ENCODE data around the gene EZR. TPM values are rescaled to one million over a fixed set of nuclear protein-coding genes. Genes with fewer than 3 reads are reported as not detected.
A peak's percentile ranks its signal among the peaks of the same experiment; 100 is the strongest.

Gene EZR
- total RNA-seq, 1 donor = 89.4 TPM

- Histone ChIP-seq H3K27ac (ENCODE audit: low read depth, low read length) (no peak overlapping the region), H4K20me1 (ENCODE audit: insufficient read depth, low read length) (no peaks in the 10 kb centered on the region), H3K9me3 (ENCODE audit: low read depth, low read length) (no peaks in the 10 kb centered on the region), H3K27me3 (ENCODE audit: insufficient read depth, low read length) (no peaks in the 10 kb centered on the region), H3K4me3 (ENCODE audit: insufficient read depth, low read length) (no peak overlapping the region), H3K4me2 (ENCODE audit: insufficient read depth, low read length) (no peak overlapping the region), H2AFZ (ENCODE audit: low read length) (no peak overlapping the region), H3K4me1 (ENCODE audit: insufficient read depth, low read length) (peaks cover 3% of the 10 kb centered on the region), H3K79me2 (ENCODE audit: insufficient read depth, low read length) (no peaks in the 10 kb centered on the region), H3K36me3 (ENCODE audit: insufficient read depth, low read length) (peaks cover 39% of the 10 kb centered on the region)
- TF ChIP-seq CTCF (IDR thresholded peaks at IDR 0.05; ENCODE audit: extremely low read depth, low read depth, low read length) = no peak
- DNase-seq (ENCODE audit: insufficient read length, low spot score, missing footprints) = peak; percentile 58
These were observed 55.6 kb downstream of the EZR start for GRCh38 chr6:158763434-158764182.

DNA sequence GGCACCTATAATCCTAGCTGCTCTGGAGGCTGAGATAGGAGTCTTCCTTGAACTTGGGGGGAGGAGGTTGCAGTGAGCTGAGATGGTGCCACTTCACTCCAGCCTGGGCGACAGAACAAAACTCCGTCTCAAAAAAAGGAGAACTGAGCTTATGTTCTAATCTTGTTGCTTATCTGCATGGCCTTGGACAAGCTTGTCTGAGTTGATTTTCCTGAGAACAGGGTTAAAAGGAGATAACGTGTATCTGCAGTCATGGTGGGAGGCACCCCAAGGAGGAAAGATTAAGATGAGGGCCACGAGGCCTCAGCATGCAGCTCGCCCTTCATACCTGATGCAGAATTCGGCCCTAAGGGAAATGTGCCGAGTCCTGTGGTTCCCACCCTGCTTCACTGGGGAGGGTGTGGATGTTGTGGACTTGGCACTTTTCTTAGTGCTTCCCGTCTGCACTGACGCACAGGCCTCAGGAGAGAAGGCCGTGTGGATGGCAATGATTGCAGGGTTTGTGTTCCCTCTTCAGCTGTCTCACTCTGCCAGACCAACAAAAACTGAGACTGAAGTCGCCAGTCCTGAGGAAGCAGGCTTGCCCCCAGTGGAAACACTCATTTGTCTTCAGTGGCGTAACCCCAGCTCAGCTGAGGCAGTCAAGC is 56.3 kb downstream of the EZR start:
- H3K79me2 ChIP-seq (ENCODE audit: insufficient read depth, low read length) = no peaks in the 10 kb centered on the region
- peaks cover 3% of the 10 kb centered on the region for H3K4me1 ChIP-seq (ENCODE audit: insufficient read depth, low read length)
- TF ChIP-seq CTCF (IDR thresholded peaks at IDR 0.05; ENCODE audit: extremely low read depth, low read depth, low read length) = no peak
- H4K20me1 ChIP-seq (ENCODE audit: insufficient read depth, low read length) = no peaks in the 10 kb centered on the region
- no peak overlapping the region for H3K4me2 ChIP-seq (ENCODE audit: insufficient read depth, low read length)
- no peaks in the 10 kb centered on the region for H3K27me3 ChIP-seq (ENCODE audit: insufficient read depth, low read length)
- H3K36me3 ChIP-seq (ENCODE audit: insufficient read depth, low read length) = peaks cover 32% of the 10 kb centered on the region
- H3K9me3 ChIP-seq (ENCODE audit: low read depth, low read length) = no peaks in the 10 kb centered on the region
- no peak overlapping the region for H3K27ac ChIP-seq (ENCODE audit: low read depth, low read length)
- no peak overlapping the region for H2AFZ ChIP-seq (ENCODE audit: low read length)
- H3K4me3 ChIP-seq (ENCODE audit: insufficient read depth, low read length) = no peak overlapping the region
- DNase-seq (ENCODE audit: insufficient read length, low spot score, missing footprints) = peak; percentile 66

DNA sequence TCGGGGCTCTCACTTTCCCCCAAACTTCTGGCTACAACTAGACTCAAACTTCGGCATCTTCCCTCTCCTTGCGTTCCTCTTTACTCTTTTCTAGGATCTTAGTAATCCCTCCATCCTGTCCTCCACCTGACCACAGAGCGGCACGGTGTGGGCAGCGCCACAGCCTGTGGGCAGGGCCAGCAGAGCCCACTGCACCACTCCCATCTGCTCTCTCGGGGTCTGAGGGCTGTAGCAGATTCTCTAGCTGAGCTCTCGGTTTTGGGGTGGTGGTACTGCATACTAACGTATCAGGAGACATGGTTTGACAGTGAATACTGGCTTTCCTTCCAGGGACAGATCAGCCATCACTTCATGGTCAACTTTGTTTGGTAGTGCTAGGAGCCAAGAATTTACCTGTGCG is 57.4 kb downstream of the EZR start:
- Histone ChIP-seq H4K20me1 (ENCODE audit: insufficient read depth, low read length) (no peaks in the 10 kb centered on the region), H3K27ac (ENCODE audit: low read depth, low read length) (no peak overlapping the region)
- TF ChIP-seq CTCF (IDR thresholded peaks at IDR 0.05; ENCODE audit: extremely low read depth, low read depth, low read length) = no peak

GRCh38 chr6:158760618-158761250 is 58.4 kb downstream of the EZR start:
- DNase-seq (ENCODE audit: insufficient read length, low spot score, missing footprints) = peak; percentile 65
- Histone ChIP-seq H2AFZ (ENCODE audit: low read length) (no peak overlapping the region), H3K79me2 (ENCODE audit: insufficient read depth, low read length) (no peaks in the 10 kb centered on the region), H3K27ac (ENCODE audit: low read depth, low read length) (no peak overlapping the region), H3K9me3 (ENCODE audit: low read depth, low read length) (no peaks in the 10 kb centered on the region), H3K4me3 (ENCODE audit: insufficient read depth, low read length) (no peak overlapping the region), H3K27me3 (ENCODE audit: insufficient read depth, low read length) (no peaks in the 10 kb centered on the region), H3K36me3 (ENCODE audit: insufficient read depth, low read length) (peaks cover 12% of the 10 kb centered on the region), H4K20me1 (ENCODE audit: insufficient read depth, low read length) (no peaks in the 10 kb centered on the region), H3K4me1 (ENCODE audit: insufficient read depth, low read length) (peaks cover 3% of the 10 kb centered on the region), H3K4me2 (ENCODE audit: insufficient read depth, low read length) (no peak overlapping the region)
- TF ChIP-seq CTCF (IDR thresholded peaks at IDR 0.05; ENCODE audit: extremely low read depth, low read depth, low read length) = no peak

More for the DNA sequence above, 57.4 kb downstream of the EZR start:
- DNase-seq (ENCODE audit: insufficient read length, low spot score, missing footprints) = peak; percentile 84
- Histone ChIP-seq H3K9me3 (ENCODE audit: low read depth, low read length) (no peaks in the 10 kb centered on the region), H2AFZ (ENCODE audit: low read length) (no peak overlapping the region), H3K36me3 (ENCODE audit: insufficient read depth, low read length) (peaks cover 20% of the 10 kb centered on the region), H3K79me2 (ENCODE audit: insufficient read depth, low read length) (no peaks in the 10 kb centered on the region), H3K4me3 (ENCODE audit: insufficient read depth, low read length) (no peak overlapping the region), H3K27me3 (ENCODE audit: insufficient read depth, low read length) (no peaks in the 10 kb centered on the region), H3K4me1 (ENCODE audit: insufficient read depth, low read length) (peaks cover 3% of the 10 kb centered on the region), H3K4me2 (ENCODE audit: insufficient read depth, low read length) (no peak overlapping the region)
